Fibroblast of the conjunctiva (primary cell): Measurements from ENCODE around the gene DUSP9.

Experiments used
- DNase-seq: peaks from one replicate; pipeline ENCODE4 v3.0.0-alpha.2; 2010; ENCODE audit warnings: low read depth

DUSP9 gene

GRCh38 chrX:153636716-153637115, 10.3 kb upstream of the DUSP9 start:
- no peak for DNase-seq

- no peak for DNase-seq
Measured at GRCh38 chrX:153637121-153638040, 9.6 kb upstream of the DUSP9 start.

GRCh38 chrX:153638041-153638371, 9.0 kb upstream of the DUSP9 start:
- DNase-seq: no peak

GRCh38 chrX:153638436-153639176, 8.4 kb upstream of the DUSP9 start:
- DNase-seq: no peak

GRCh38 chrX:153639177-153640044, 7.6 kb upstream of the DUSP9 start:
- DNase-seq: no peak

- no peak for DNase-seq
Measured at GRCh38 chrX:153640045-153640686, 6.8 kb upstream of the DUSP9 start.

- DNase-seq: no peak
Measured at GRCh38 chrX:153640736-153641575, 6.0 kb upstream of the DUSP9 start.

GRCh38 chrX:153641627-153642026, 5.4 kb upstream of the DUSP9 start:
- DNase-seq: no peak

- no peak for DNase-seq
Measured at GRCh38 chrX:153642051-153642654, 4.8 kb upstream of the DUSP9 start.

- no peak for DNase-seq
Measured at GRCh38 chrX:153642655-153643430, 4.2 kb upstream of the DUSP9 start.

GRCh38 chrX:153643431-153644351, 3.3 kb upstream of the DUSP9 start:
- no peak for DNase-seq

- DNase-seq: no peak
Measured at GRCh38 chrX:153644356-153645125, 2.5 kb upstream of the DUSP9 start.

- DNase-seq: no peak
Measured at GRCh38 chrX:153645151-153645550, 1.9 kb upstream of the DUSP9 start.

GRCh38 chrX:153645921-153646488, 998 bp upstream of the DUSP9 start:
- no peak for DNase-seq

GRCh38 chrX:153647461-153648357, 706 bp downstream of the DUSP9 start:
- no peak for DNase-seq
